Osteoblast (primary cell): ENCODE results near the gene TNS3. TPM values are rescaled to one million over a fixed set of nuclear protein-coding genes. Genes with fewer than 3 reads are reported as not detected.

Source experiments
- DNase-seq: peaks from one replicate; pipeline ENCODE4 v3.0.0; 2011; ENCODE audit warnings: low spot score, mixed read lengths; ENCODE audit not compliant: insufficient read length; ENCODE audit errors: missing footprints
- H2AFZ ChIP-seq: 2 replicates; pipeline ENCODE4 v1.6.0; 2011; ENCODE audit warnings: mild to moderate bottlenecking, low read length
- H3K27ac ChIP-seq: 2 replicates; pipeline ENCODE4 v1.5.1; 2011; ENCODE audit warnings: mild to moderate bottlenecking, low read depth, low read length, moderate library complexity
- H3K27me3 ChIP-seq: 2 replicates; pipeline ENCODE4 v1.6.0; 2012; ENCODE audit warnings: mild to moderate bottlenecking, control low read depth, inconsistent platforms, low read length, moderate library complexity; ENCODE audit not compliant: insufficient read depth
- H3K36me3 ChIP-seq: 2 replicates; pipeline ENCODE4 v1.5.1; 2011; ENCODE audit warnings: mild to moderate bottlenecking, low read length, control low read depth, moderate library complexity; ENCODE audit not compliant: insufficient read depth
- H3K4me1 ChIP-seq: 2 replicates; pipeline ENCODE4 v1.5.1; 2011; ENCODE audit warnings: mild to moderate bottlenecking, low read length, control low read depth, moderate library complexity; ENCODE audit not compliant: insufficient read depth
- H3K4me2 ChIP-seq: 2 replicates; pipeline ENCODE4 v1.6.0; 2011; ENCODE audit warnings: mild to moderate bottlenecking, low read length; ENCODE audit not compliant: insufficient read depth
- H3K4me3 ChIP-seq: fragments of 200-600 bp; sonication (generic); 3 replicates; pipeline ENCODE4 v1.5.1; 2012; ENCODE audit warnings: mild to moderate bottlenecking, low read length, inconsistent platforms; ENCODE audit not compliant: insufficient read depth
- H3K79me2 ChIP-seq: 2 replicates; pipeline ENCODE4 v1.6.0; 2012; ENCODE audit warnings: mild to moderate bottlenecking, low read length, control low read depth, inconsistent platforms; ENCODE audit not compliant: insufficient read depth
- H3K9me3 ChIP-seq: 2 replicates; pipeline ENCODE4 v1.5.1; 2011; ENCODE audit warnings: low read depth, low read length, control low read depth
- H4K20me1 ChIP-seq: 2 replicates; pipeline ENCODE4 v1.6.0; 2012; ENCODE audit warnings: mild to moderate bottlenecking, low read length, control low read depth; ENCODE audit not compliant: insufficient read depth
- total RNA-seq: library from RNA; depleted of rRNA; stranded (reverse); fragments of >200 nt; gene quantifications from 2 replicates; pipeline ENCODE4 v1.2.3, GENCODE V29; 2012
- TF ChIP-seq, protein P1 (sequence below): IDR thresholded peaks from 2 replicates; pipeline ENCODE4 v1.5.1; 2011; ENCODE audit warnings: mild to moderate bottlenecking, low read depth, low read length, moderate library complexity; ENCODE audit errors: extremely low read depth

The TNS3 gene
- total RNA-seq, 1 donor: 67.3 TPM

DNA sequence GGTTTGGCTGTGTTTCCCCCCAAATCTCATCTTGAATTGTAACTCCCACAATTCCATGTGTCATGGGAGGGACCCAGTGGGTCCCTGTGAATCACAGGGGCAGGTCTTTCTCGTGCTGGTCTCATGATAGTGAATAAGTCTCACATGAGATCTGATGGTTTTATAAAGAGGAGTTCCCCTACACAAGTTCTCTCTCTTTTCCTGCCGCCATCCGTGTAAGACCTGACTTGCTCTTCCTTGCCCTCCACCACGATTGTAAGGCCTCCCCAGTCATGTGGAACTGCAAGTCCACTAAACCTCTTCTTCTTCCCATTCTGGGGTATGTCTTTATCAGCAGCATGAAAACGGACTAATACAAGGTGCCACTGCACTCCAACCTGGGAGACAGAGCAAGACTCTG is 329.2 kb downstream of the TNS3 start:
- H3K79me2 ChIP-seq: no peaks in the 10 kb centered on the region
- H2AFZ ChIP-seq: no peak overlapping the region
- DNase-seq: no peak
- H3K4me2 ChIP-seq: no peak overlapping the region
- TF ChIP-seq, protein P1, sequence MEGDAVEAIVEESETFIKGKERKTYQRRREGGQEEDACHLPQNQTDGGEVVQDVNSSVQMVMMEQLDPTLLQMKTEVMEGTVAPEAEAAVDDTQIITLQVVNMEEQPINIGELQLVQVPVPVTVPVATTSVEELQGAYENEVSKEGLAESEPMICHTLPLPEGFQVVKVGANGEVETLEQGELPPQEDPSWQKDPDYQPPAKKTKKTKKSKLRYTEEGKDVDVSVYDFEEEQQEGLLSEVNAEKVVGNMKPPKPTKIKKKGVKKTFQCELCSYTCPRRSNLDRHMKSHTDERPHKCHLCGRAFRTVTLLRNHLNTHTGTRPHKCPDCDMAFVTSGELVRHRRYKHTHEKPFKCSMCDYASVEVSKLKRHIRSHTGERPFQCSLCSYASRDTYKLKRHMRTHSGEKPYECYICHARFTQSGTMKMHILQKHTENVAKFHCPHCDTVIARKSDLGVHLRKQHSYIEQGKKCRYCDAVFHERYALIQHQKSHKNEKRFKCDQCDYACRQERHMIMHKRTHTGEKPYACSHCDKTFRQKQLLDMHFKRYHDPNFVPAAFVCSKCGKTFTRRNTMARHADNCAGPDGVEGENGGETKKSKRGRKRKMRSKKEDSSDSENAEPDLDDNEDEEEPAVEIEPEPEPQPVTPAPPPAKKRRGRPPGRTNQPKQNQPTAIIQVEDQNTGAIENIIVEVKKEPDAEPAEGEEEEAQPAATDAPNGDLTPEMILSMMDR: no peak
- no peaks in the 10 kb centered on the region for H3K9me3 ChIP-seq
- H3K36me3 ChIP-seq: no peaks in the 10 kb centered on the region
- H3K4me3 ChIP-seq: no peak overlapping the region
- no peaks in the 10 kb centered on the region for H4K20me1 ChIP-seq
- H3K4me1 ChIP-seq: peaks cover 26% of the 10 kb centered on the region
- no peak overlapping the region for H3K27ac ChIP-seq
- H3K27me3 ChIP-seq: no peaks in the 10 kb centered on the region

- H3K79me2 ChIP-seq: no peaks in the 10 kb centered on the region
- H3K4me2 ChIP-seq: no peak overlapping the region
- peaks cover 5% of the 10 kb centered on the region for H3K4me1 ChIP-seq
- H3K27me3 ChIP-seq: no peaks in the 10 kb centered on the region
- no peak overlapping the region for H2AFZ ChIP-seq
- H3K9me3 ChIP-seq: no peaks in the 10 kb centered on the region
- H3K36me3 ChIP-seq: no peaks in the 10 kb centered on the region
- no peak overlapping the region for H3K4me3 ChIP-seq
- DNase-seq: no peak
- TF ChIP-seq, protein P1: no peak
- no peak overlapping the region for H3K27ac ChIP-seq
- no peaks in the 10 kb centered on the region for H4K20me1 ChIP-seq
Observed at GRCh38 chr7:47249361-47249760, 332.6 kb downstream of the TNS3 start.

DNA sequence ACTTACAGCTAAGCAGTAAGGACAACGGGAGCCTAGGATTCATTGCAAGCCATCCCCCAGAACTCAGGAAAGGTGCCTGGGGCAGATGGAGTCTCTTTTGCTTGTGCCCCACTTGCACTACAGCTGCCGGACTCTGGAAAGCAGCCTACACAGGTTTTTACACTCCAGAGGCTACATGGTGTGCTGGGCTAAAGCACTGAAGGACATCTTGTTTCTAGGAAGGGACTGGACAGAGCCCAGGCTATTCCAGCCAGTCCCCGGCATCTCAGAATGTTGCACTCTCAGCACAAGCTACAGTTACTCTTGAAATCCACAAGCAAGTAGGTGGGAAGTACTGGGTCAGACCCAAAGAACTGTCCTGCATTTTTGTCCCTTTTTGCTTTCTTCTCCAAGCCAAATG is 333.1 kb downstream of the TNS3 start:
- no peak for DNase-seq
- Histone ChIP-seq H3K9me3 (no peaks in the 10 kb centered on the region), H3K4me1 (peaks cover 2% of the 10 kb centered on the region), H3K4me2 (no peak overlapping the region), H3K27me3 (no peaks in the 10 kb centered on the region), H3K79me2 (no peaks in the 10 kb centered on the region), H3K27ac (no peak overlapping the region), H3K36me3 (no peaks in the 10 kb centered on the region), H2AFZ (no peak overlapping the region), H4K20me1 (no peaks in the 10 kb centered on the region), H3K4me3 (no peak overlapping the region)
- TF ChIP-seq, protein P1: no peak

DNA sequence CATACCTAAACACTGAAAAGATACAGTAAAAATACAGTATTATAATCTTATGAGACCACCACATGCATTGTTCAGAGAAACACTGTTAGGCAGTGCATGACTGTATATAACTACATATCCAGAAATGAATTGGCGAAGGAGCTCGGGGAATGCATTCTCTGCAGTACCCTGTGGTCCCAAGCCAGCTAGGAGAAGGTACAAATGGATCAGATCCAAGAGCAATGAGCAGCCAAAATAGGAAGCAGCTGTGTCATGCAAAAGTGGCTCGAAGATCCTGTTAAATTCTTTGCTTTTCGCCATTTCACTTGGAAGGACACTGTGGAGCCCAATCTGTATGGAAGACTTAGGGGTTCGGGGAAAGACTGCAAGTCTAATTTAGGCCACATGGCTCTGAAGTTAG is 334.8 kb downstream of the TNS3 start:
- no peaks in the 10 kb centered on the region for H3K27me3 ChIP-seq
- no peaks in the 10 kb centered on the region for H3K79me2 ChIP-seq
- H3K4me2 ChIP-seq: no peak overlapping the region
- H3K4me1 ChIP-seq: no peaks in the 10 kb centered on the region
- no peak overlapping the region for H3K27ac ChIP-seq
- TF ChIP-seq, protein P1: no peak
- DNase-seq: no peak
- no peaks in the 10 kb centered on the region for H3K9me3 ChIP-seq
- H3K4me3 ChIP-seq: no peak overlapping the region
- no peaks in the 10 kb centered on the region for H4K20me1 ChIP-seq
- no peaks in the 10 kb centered on the region for H3K36me3 ChIP-seq
- H2AFZ ChIP-seq: no peak overlapping the region
